SK-N-SH treated with all-trans-retinoic acid at 6 μM for 48 hours (cell line): ENCODE data around the gene NRN1.

Experiments
- ESRRG ChIP-seq: fragments of 250-450 bp; sonication (Bioruptor Pico); IDR thresholded peaks from 2 replicates; pipeline ENCODE4 v1.6.1; 2021; ENCODE audit warnings: mild to moderate bottlenecking
- OSR1 ChIP-seq: fragments of 250-450 bp; sonication (Bioruptor Pico); IDR thresholded peaks from 2 replicates; pipeline ENCODE4 v1.8.0; 2022; ENCODE audit warnings: moderate library complexity, mild to moderate bottlenecking, inconsistent platforms
- PATZ1 ChIP-seq: fragments of 250-450 bp; sonication (Bioruptor Pico); IDR thresholded peaks from 2 replicates; pipeline ENCODE4 v1.8.0; 2020; ENCODE audit warnings: mild to moderate bottlenecking, moderate library complexity, borderline replicate concordance
- ZFP3 ChIP-seq: fragments of 250-450 bp; sonication (Bioruptor Pico); IDR thresholded peaks from 2 replicates; pipeline ENCODE4 v1.5.0; 2020; ENCODE audit warnings: mild to moderate bottlenecking, moderate library complexity

- no peak for TF ChIP-seq PATZ1
- TF ChIP-seq OSR1 (CRISPR knock-in tag): no peak
- no peak for TF ChIP-seq ZFP3 (CRISPR knock-in tag)
- no peak for TF ChIP-seq ESRRG (CRISPR knock-in tag)
Measured at GRCh38 chr6:6005051-6006005, 1.4 kb downstream of the NRN1 start.
